MM.1S (cell line): ENCODE results near the gene RNF212B.

Experiments
- EZH2 ChIP-seq: fragments of 300-600 bp; sonication (generic); optimal IDR thresholded peaks from 2 replicates; pipeline ENCODE3; 2017; ENCODE audit warnings: low read depth, mild to moderate bottlenecking, antibody characterized with exemption, low read length, mixed read lengths
- EZH2phosphoT487 ChIP-seq: fragments of 300-600 bp; sonication (generic); IDR thresholded peaks from 2 replicates; pipeline ENCODE4 v1.6.1; 2018; ENCODE audit warnings: antibody characterized with exemption, low read length
- TF ChIP-seq, protein P1 (sequence below): fragments of 300-600 bp; sonication (generic); IDR thresholded peaks from 2 replicates; pipeline ENCODE4 v1.5.1; 2016; ENCODE audit warnings: antibody characterized with exemption, low read length, mixed read lengths

GRCh38 chr14:23301288-23301968 lies 63.7 kb downstream of the RNF212B start:
- TF ChIP-seq, protein P1, sequence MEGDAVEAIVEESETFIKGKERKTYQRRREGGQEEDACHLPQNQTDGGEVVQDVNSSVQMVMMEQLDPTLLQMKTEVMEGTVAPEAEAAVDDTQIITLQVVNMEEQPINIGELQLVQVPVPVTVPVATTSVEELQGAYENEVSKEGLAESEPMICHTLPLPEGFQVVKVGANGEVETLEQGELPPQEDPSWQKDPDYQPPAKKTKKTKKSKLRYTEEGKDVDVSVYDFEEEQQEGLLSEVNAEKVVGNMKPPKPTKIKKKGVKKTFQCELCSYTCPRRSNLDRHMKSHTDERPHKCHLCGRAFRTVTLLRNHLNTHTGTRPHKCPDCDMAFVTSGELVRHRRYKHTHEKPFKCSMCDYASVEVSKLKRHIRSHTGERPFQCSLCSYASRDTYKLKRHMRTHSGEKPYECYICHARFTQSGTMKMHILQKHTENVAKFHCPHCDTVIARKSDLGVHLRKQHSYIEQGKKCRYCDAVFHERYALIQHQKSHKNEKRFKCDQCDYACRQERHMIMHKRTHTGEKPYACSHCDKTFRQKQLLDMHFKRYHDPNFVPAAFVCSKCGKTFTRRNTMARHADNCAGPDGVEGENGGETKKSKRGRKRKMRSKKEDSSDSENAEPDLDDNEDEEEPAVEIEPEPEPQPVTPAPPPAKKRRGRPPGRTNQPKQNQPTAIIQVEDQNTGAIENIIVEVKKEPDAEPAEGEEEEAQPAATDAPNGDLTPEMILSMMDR = peak; percentile 45
- no peak for TF ChIP-seq EZH2
- no peak for TF ChIP-seq EZH2phosphoT487
